Activated T-helper 1 cell treated with anti-CD3 and anti-CD28 coated beads, Interleukin-2, amount 50 U/mL, for 16 hours (primary cell): ENCODE measurements around the gene DACH1.

Source experiments
- DNase-seq, 2 donors: peaks; one replicate each; pipeline ENCODE4 v3.0.0-alpha.2; 2020; ENCODE audit warnings: low read depth in 1 of 2, low spot score in 1 of 2

The DACH1 gene

GRCh38 chr13:71714802-71715375 is 152.1 kb downstream of the DACH1 start:
- DNase-seq, result no peak

GRCh38 chr13:71712988-71713653 is 153.9 kb downstream of the DACH1 start:
- no peak for DNase-seq

- DNase-seq, result no peak
Measured at GRCh38 chr13:71704656-71705055, 162.3 kb downstream of the DACH1 start.

- no peak for DNase-seq
Measured at GRCh38 chr13:71703138-71703537, 163.9 kb downstream of the DACH1 start.

- no peak for DNase-seq
Measured at GRCh38 chr13:71702253-71702652, 164.8 kb downstream of the DACH1 start.

- DNase-seq, result no peak
Measured at GRCh38 chr13:71701741-71702140, 165.3 kb downstream of the DACH1 start.

- DNase-seq, result no peak
Measured at GRCh38 chr13:71699342-71699741, 167.7 kb downstream of the DACH1 start.

- DNase-seq, result no peak
Measured at GRCh38 chr13:71695662-71696061, 171.3 kb downstream of the DACH1 start.

- DNase-seq, result no peak
Measured at GRCh38 chr13:71685072-71685471, 181.9 kb downstream of the DACH1 start.

GRCh38 chr13:71681901-71682613 is 184.9 kb downstream of the DACH1 start:
- DNase-seq, result no peak

- DNase-seq, result no peak
Measured at GRCh38 chr13:71677124-71677523, 189.9 kb downstream of the DACH1 start.

GRCh38 chr13:71672512-71672911 is 194.5 kb downstream of the DACH1 start:
- no peak for DNase-seq

- no peak for DNase-seq
Measured at GRCh38 chr13:71663431-71663830, 203.6 kb downstream of the DACH1 start.

GRCh38 chr13:71661921-71662320 is 205.1 kb downstream of the DACH1 start:
- DNase-seq, result no peak

GRCh38 chr13:71659404-71659803 is 207.6 kb downstream of the DACH1 start:
- no peak for DNase-seq

- no peak for DNase-seq
Measured at GRCh38 chr13:71645467-71645866, 221.5 kb downstream of the DACH1 start.

GRCh38 chr13:71644579-71644978 is 222.4 kb downstream of the DACH1 start:
- DNase-seq, result no peak

GRCh38 chr13:71643448-71643860 is 223.6 kb downstream of the DACH1 start:
- no peak for DNase-seq

GRCh38 chr13:71638751-71639150 is 228.3 kb downstream of the DACH1 start:
- no peak for DNase-seq

- DNase-seq, result no peak
Measured at GRCh38 chr13:71634602-71635443, 232.2 kb downstream of the DACH1 start.

GRCh38 chr13:71634182-71634581 is 232.8 kb downstream of the DACH1 start:
- no peak for DNase-seq

- DNase-seq, result no peak
Measured at GRCh38 chr13:71632721-71633120, 234.3 kb downstream of the DACH1 start.
